Measurements from ENCODE around the gene CTRB2.
"Not testable (repeated sequence)": the region's sequence is repeated elsewhere in the genome, so short reads cannot be mapped to it uniquely, and the experiment has no call there.

CTRB2 gene

DNA sequence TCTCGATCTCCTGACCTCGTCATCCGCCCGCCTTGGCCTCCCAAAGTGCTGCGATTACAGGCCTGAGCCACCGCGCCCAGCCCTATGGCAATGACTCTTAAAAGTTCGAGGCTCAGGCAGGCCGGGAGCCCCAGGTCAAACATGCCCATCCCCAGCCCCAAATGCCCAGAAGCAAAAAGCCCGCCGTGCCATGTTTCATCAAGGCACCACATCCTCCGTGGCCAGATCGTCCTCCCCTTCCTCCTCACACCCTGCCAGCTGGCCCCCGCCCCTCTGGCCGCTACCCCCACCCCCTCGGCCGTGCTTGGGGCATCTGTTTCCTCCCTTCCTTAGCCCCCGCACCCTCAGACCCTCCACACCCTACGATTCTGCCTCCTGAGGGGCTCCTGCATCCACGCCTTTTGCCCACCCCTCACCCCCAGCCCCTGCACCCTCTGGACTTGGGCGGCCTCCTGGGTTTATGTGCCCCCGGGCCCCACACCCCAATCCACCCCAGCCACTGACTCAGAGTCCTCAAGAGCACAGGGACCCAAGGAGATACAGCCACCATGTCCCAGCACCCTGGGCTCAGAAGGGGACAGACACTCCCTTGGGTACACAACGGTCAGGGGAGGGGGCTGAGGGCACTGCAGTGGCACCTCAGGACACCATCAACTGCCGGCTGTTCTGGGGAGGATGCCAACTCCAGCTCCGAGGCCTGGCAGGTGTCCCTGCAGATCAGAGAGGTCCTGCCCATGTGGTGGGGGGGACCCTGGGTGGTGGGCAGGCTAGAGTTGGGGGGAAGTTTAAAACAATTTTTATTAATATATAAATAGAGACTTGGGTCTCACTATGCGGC is 18.9 kb upstream of the CTRB2 start:
- DNase-seq: no peak

DNA sequence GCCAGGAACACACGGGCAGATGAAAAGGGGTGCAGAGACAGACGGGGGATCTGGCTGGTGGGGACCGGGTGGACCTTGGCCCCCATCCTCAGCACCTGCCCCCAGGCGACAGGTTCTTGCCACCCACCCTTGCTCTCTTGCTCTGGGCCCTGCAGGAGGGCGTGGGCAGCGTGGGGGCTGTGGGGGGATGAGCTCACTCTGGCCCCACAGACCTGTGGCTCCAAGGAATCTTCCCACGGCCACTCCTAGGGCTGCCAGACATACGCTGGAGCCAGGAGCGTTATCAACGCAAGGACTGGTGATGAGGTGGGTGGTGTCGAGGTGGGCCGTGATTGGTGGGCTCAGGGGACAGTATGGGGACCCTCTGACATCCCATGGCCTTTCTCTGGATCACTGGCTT is 18.1 kb upstream of the CTRB2 start:
- no peak for DNase-seq

GRCh38 chr16:75224306-75225082 is 17.5 kb upstream of the CTRB2 start:
- DNase-seq: no peak

- DNase-seq: not testable (repeated sequence)
These were observed 16.2 kb upstream of the CTRB2 start for GRCh38 chr16:75223129-75223528.

- DNase-seq: no peak
These were observed 15.4 kb upstream of the CTRB2 start for GRCh38 chr16:75222271-75222783.

- DNase-seq: no peak
These were observed 12.9 kb upstream of the CTRB2 start for GRCh38 chr16:75219838-75220237.

GRCh38 chr16:75219088-75219487 is 12.1 kb upstream of the CTRB2 start:
- DNase-seq: no peak

DNA sequence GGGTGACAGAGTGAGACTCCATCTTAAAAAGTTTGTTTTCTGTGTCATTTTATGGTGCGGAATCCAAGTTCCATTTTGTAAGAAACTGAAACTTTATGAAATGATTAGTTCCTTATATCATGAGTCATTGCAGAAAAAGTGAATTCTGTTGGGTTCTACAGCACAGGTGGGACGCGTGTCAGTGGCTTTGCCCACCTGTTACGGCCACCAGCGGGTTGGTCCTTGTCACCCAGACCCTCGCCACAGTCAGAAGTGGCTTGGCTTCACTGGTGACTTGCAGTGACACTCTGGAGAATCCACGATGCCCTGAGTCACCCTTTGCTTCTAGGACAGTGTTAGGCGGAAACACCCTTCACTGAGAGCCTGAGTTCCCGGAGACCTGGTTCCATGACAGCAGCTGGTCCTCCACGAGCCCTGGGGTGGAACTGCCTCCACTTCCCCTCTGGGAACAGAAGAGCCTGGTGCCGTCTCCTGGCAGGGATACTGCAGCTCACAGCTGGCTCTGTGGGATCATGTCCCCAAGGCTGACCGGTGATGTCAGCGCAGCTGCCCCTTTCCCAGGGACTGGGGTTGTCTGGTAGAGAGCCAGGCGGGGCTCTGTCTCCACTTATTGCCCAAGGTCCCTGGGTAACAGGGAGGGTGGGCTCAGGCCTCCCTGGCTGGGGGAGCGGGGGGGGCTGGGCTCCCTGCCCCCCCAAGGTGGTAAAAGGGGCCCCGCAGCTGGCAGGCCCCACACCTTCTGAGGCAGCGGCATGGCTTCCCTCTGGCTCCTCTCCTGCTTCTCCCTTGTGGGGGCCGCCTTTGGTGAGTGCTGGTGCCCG is 11.5 kb upstream of the CTRB2 start, which contains the start of gene CTRB1:
Gene CTRB1, plus strand, starts transcription at position 733 of the 821 bp plus-strand sequence. Its CDS starts 20 bp downstream, at position 753.
- DNase-seq: no peak

DNA sequence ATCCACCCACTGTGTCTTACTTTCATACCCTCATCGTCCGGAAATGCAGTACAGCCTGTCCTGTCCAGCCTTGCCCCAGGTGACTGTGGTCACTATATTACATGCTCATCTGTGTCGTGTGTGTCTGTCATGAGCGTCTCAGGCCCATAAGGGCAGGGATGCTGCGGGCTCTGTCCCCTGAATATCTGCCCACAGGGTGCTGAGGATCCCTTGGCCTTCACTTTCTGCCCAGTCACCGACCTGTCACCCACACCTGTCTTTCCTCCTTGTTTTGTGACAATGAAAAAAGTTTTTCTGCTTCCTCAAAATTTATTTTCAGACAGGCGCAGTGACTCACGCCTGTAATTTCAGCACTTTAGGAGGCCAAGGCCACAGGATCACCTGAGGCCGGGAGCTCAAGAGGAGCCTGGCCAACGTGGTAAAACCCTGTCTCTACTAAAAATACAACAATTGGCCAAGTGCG is 10.5 kb upstream of the CTRB2 start:
- DNase-seq: no peak

- DNase-seq: no peak
These were observed 9.6 kb upstream of the CTRB2 start for GRCh38 chr16:75216576-75216975.

DNA sequence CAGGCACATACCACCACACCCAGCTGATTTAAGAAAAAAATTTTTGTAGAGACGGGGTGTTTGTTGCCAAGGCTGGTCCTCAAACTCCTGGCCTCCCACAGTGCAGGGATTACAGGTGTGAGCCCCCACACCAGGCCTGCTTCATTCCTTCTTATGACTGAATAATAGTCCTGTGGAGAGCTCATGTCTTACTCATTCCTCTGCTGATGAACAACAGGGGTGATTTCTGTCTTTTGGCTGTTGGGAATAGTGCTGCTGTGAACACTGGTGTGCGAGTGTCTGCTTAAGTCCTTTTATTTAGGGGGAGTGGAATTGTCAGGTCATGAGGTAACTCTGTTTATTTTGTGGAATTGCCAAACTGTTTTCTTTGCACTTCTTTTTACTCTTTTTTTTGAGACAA is 9.2 kb upstream of the CTRB2 start:
- no peak for DNase-seq

DNA sequence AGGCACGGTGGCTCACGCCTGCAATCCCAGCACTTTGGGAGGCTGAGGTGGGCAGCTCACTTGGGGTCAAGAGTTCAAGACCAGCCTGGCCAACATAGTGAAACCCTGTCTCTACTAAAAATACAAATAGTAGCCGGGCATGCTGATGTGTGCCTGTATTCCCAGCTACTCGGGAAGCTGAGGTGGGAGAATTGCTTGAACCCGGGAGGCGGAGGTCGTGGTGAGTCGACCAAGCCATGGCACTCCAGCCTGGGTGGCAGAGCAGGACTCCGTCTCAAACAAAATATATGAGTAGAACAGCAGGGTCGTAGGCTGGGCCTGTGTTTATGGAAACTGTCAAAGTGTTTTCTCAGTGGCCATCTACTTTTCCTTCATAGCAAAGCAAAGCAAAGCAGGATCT is 4.3 kb upstream of the CTRB2 start:
- not testable (repeated sequence) for DNase-seq

DNA sequence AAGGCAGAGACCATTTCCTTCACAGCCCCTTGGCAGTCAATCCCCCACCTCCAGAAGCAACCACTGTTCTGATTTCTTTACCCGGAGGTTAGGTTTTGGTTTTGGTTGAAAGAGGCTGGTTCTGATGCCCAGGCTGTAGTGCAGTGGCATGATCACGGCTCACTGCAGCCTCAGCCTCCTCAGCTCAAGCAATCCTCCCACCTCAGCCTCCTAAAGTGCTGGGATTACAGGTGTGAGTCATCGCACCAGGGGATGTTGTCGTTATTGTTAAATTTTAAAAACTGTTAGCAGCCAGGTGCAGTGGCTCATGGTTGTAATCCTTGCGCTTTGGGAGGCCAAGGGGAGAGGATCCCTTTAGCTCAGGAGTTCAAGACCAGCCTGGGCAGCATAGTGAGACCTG is 3.0 kb upstream of the CTRB2 start:
- no peak for DNase-seq

- not testable (repeated sequence) for DNase-seq
These were observed 2.6 kb upstream of the CTRB2 start for GRCh38 chr16:75209514-75209913.

DNA sequence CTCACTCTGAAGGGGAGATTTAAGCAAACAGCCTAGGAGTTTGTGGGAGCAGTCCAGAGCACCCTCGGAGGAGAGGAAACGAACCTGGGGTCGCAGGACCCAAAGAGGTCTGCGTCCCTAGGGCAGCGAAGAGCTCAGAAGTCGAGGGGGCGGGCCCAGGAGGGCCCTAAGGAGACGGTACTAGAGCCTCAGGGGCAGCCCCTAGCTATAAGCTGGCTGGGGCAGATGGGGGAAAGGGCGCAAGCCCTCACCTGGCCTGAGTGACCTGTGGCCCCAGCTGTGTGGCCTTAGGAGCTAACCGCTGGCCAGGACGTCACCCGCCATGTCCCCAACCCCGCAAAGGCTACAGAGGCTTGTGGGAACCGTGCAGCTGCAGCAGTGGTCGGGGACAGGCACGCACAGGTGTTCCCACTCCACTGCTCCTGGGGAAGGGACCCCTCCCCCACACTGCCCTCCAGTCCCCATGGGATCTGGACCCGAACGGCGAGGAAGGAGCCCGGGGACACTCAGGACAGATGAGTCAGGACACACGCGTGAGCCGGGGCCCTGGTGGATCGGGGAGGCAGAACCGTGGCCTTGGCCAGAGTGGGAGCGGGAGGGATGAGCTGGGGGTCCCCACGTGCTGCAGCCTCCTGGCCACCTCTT is 2.0 kb upstream of the CTRB2 start:
- no peak for DNase-seq

DNA sequence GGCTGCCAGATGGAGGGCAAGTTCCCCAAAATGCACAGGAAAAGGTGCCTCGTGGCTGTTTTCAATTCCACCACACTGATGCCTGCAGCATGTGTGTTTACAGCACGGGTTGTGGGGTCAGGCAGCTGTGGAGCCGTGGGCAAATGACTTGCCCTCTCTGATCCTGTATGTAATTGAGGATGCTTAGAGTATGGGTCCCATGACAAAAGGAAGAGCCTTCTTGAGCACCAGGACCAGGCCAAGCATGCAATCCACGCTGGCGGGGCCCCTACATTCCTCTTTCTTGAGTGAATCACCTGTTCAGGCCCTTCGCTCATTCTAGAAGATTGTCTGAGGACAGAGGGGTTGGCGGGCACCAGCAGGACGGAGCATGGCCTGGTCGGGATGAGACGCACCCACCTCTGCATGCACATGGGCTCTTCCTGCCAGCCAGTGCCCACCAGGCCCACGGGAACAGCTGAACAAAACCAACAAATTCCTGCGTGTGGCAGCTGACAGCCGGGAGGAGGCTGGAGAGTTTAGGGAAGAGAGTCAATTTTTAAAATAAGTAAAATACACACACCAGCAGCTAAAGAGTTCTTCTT is 1.4 kb upstream of the CTRB2 start:
- DNase-seq: no peak

GRCh38 chr16:75207831-75208230 is 870 bp upstream of the CTRB2 start:
- DNase-seq: no peak

DNA sequence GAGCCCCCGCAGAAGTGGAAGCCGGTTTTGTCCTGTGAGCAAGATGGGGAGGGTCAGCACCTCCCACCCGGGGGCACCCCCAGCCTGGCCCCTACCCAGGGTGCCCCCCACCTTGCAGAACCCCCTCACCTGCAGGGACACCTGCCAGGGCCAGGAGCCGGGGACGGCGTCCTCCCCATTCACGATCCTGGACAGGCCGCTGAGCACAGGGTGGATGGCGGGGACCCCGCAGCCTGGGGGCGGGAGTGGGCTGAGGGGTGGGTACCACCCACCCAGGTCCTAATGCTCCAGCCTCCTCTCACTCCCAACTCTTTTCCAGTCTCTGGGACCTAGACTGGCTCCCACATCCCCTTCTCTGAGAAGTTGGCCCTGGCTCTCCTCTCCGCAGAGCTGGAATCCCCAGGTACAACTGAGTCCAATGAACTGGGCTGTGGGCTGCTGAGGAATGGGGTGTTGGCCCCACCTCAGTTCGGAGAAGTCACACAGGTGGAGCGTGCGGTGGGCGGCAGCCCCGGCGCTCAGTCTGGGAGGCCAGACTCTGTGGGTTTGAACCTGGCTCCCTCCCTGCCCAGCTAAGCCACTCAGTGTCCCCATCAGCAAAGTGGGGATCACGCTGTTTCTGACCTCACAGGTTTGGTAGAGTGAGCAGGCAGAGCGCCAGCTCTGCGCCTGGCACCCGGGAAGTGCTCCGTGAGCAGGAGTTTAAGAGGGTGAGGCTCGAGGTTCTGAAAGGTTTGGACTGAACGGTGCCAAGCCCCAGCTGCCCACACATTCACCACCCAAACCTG is 806 bp downstream of the CTRB2 start:
- DNase-seq: not testable (repeated sequence)

DNA sequence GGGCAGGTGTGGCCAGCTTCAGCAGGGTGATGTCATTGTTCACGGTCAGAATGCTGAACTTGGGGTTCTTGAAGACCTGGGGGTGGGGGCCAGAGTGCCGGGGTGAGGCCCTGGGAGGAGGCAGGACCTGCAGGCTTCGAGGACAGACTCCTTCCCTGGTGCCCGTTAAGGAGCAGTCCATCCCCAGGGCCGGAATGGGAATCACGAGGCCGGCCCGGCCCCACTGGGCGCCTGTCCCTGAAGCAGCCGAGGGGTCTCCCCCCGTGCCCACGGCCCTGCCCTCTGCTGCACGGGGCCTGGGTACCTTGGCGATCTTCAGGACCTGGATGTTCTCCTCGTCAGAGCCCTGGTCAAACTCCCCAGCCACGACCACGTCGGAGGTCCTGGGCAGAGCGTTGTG is 1.5 kb downstream of the CTRB2 start:
- DNase-seq: not testable (repeated sequence)

- DNase-seq: not testable (repeated sequence)
These were observed 2.1 kb downstream of the CTRB2 start for GRCh38 chr16:75204905-75205304.

DNA sequence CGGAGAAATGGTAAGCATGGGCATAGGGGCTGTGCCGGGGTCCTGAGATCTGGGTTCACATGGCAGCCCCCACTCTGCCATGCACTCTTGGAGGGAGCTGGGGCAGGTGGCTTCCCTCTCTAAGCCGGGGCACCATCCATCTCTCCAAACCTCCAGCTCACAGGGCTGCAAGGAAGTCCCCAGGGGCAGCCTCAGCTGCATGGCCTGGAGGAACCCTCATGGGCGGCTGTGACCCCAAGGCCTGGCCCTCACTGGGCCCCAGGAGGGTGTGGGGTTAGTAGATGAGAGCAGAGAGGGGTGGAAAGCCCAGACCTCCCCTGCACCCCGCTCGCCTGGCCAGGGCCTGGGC is 2.6 kb downstream of the CTRB2 start:
- DNase-seq: no peak

Measured in cerebellar nuclear complex (tissue), 1 donor.